C4-2B (cell line): ENCODE results near the gene GSX1.

Experiments used
- H3K27ac ChIP-seq: fragments of 450-650 bp; 2 replicates; pipeline ENCODE4 v1.5.1; 2017
- CTCF ChIP-seq: fragments of 450-650 bp; conservative IDR thresholded peaks from 2 replicates; pipeline ENCODE4 v1.5.1; 2017; ENCODE audit warnings: mild to moderate bottlenecking
- ZFX ChIP-seq: fragments of 450-650 bp; IDR thresholded peaks from 2 replicates; pipeline ENCODE4 v1.6.1; 2017

GSX1 gene

DNA sequence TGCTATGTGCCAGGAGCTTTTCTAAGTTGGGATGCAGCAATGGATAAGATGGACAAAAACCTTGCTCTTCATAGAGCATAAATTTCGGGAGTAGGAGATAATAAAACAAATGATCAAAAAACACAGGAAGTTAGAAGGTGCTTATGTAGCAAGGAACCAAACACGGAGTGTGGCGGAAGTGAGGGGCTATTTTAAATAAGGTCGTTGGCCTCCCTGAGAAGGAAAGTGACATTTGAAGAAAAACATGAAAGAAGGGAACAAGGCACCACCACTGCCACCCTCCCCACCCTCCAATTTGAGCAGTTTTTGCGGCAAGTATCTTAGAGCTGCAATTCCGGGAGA is 3.2 kb upstream of the GSX1 start:
- TF ChIP-seq CTCF: no peak
- no peak for TF ChIP-seq ZFX

DNA sequence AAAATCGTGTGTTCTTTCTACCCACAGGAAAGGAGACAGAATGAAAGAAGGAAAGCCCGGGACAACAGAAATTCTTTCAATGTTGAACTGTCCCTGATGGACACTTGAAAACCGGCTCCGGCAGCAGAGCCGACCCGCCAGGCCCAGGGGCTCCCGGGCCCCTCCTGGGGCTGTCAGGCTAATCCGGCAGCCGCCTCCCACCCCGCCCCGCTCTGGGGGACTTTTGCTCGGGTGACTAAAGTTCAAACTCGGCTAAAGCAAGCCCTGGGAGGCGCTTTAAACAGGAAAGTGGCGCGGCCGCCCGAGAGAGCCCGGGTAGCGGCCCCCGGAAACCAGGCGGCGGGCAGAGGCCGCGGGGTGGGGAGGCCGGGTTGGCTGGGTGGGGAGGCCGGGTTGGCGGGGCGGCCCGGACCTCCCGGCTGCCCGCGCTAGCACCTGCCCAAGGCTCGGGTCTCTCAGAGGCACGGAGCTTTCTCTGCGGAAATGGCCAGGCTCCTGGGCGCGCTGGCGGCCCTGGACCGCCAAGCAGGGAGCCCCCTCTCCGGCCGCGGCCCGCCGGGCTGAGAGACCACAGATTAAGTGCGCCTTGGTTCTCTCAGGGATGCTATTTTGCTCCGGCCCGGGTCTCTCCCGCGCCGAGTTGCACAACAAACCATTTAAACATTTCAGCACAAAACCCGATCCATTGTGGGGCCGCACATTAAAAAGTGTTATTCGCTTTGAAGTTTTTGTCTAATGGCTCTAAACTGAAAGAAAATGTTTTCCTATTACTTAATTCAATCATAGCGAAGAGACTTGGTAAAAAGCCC is 2.6 kb upstream of the GSX1 start:
- TF ChIP-seq CTCF (no peak), ZFX (no peak)
- no peak overlapping the region for H3K27ac ChIP-seq

More for the DNA sequence above, 3.2 kb upstream of the GSX1 start:
- H3K27ac ChIP-seq: no peak overlapping the region

DNA sequence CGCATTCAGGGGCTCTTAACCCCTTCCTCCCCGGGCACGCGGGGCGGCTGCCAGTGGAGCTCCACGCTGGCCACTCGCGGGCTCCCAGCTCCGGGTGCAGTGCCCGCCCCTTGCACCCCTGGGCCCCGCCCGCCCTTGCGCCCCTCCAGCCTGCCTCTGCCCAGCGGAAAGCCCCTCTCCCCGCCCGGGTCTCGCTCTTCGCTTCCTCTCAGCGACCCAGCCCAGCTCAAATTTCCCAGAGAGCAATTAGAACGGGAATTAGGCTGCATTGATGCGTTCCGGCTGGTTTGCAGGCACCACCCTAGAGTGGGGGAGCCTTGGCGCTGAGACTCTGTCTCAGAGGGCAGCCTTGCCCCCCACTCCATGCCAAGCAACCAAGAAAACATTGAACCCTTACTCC is 1.8 kb upstream of the GSX1 start:
- TF ChIP-seq ZFX (no peak), CTCF (no peak)
- H3K27ac ChIP-seq: no peak overlapping the region

DNA sequence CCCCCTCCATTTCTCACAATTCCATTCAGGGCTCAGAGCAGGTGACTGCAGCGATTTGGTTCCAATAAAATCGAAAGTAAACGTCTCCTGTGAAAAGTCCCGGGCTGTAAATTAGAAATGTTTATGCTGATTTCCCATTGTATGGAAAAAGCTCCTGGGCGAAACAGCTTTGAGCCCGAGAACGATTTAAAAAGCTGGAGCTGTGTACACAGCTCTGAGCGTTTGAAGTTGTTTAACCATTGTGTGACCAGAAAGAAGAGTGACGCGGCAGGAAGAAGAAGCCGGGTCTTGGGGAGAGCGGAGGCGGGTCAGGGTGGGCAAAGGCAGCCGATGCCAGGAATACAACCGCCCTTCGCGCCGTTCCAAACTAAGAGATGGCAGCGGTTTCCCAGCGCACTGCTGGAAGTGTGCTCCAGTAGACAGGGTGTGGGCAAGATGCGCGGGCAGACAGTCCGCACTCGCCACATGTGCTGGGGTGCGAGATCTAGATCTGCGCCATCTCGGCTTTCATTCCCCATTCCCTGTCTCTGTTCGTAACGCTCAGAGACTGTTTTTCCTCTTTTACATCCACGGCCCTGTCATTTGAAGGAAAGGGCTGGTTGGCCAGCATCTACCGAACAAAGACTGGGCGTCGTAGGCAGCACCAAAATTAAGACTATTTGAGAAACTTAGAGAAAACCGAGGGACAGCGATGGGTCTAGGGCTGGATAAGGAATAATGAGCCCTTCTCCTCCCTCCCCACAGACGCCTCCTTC is 960 bp upstream of the GSX1 start:
- no peak overlapping the region for H3K27ac ChIP-seq
- TF ChIP-seq ZFX: no peak
- TF ChIP-seq CTCF: no peak

GRCh38 chr13:27791901-27792392 is 336 bp upstream of the GSX1 start:
- TF ChIP-seq ZFX (no peak), CTCF (no peak)
- H3K27ac ChIP-seq: no peak overlapping the region

DNA sequence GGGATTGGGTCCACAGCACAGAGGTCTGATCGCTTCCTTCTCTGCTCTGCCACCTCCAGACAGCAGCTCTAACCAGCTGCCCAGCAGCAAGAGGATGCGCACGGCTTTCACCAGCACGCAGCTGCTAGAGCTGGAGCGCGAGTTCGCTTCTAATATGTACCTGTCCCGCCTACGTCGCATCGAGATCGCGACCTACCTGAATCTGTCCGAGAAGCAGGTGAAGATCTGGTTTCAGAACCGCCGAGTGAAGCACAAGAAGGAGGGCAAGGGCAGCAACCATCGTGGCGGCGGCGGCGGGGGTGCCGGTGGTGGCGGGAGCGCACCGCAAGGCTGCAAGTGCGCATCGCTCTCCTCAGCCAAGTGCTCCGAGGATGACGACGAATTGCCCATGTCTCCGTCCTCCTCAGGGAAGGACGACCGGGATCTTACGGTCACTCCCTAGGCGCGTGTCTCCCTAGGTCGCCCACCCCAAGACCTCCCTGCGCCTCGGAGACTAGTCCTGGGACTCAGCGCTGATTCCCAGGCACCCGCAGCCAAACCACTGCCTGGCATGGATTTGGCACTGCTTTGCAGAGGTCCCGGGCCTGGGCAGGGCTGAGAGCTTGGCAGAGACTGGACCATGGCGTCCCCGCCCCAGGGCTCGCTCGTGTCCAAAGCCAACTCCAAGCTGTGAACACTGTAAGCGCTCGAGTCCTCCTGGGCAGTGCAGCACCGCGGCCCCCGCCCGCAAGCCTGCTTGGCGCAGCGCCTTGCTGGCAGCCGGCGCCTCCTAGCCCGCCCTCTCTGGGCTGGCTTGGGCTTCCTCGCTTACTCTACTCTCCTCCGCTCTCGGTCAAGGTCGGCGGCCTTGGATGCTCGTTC is 1.5 kb downstream of the GSX1 start:
- no peak overlapping the region for H3K27ac ChIP-seq
- no peak for TF ChIP-seq CTCF
- TF ChIP-seq ZFX: no peak

- H3K27ac ChIP-seq: no peak overlapping the region
- no peak for TF ChIP-seq CTCF
- TF ChIP-seq ZFX: no peak
Measured at GRCh38 chr13:27794368-27794691, 2.0 kb downstream of the GSX1 start.
